SK-N-SH (cell line): ENCODE data around the gene SLC66A1. TPM values are rescaled to one million over a fixed set of nuclear protein-coding genes. Genes with fewer than 3 reads are reported as not detected.
A peak's percentile ranks its signal among the peaks of the same experiment; 100 is the strongest.

Source experiments
- CTCF ChIA-PET: fragments of 300-600, 350-600 bp; formaldehyde crosslinking; extraction: SDS; loops from one replicate; lab custom pipeline; 2021; lab: Yijun Ruan, JAX
- POLR2A ChIA-PET: fragments of 350-600 bp; sonication (Branson Sonifier 250); formaldehyde crosslinking; extraction: SDS; loops from one replicate; lab custom pipeline; 2020; ENCODE audit warnings: antibody characterized with exemption, inconsistent platforms; lab: Yijun Ruan, JAX
- DNase-seq: peaks from one replicate; pipeline ENCODE4 v3.0.0; 2012
- H2AFZ ChIP-seq: fragments of 200-600 bp; sonication (generic); 2 replicates; pipeline ENCODE4 v1.8.1; 2016; ENCODE audit warnings: antibody characterized with exemption, mild to moderate bottlenecking, low read depth
- H3F3A ChIP-seq: fragments of 200-600 bp; sonication (generic); replicated peaks from 2 replicates; pipeline ENCODE3; 2016; ENCODE audit warnings: antibody characterized with exemption, mild to moderate bottlenecking; ENCODE audit not compliant: insufficient read depth
- H3K27ac ChIP-seq, 2 experiments: fragments of 200-500 bp in 1 of 2; fragments of 200-600 bp in 1 of 2; sonication (Bioruptor generic) in 1 of 2; sonication (generic), shearing (Covaris generic) in 1 of 2; 2 replicates each; pipeline versions ENCODE4 v1.5.1 to v1.6.1; 2014 to 2016; ENCODE audit warnings: low read depth in 2 of 2, inconsistent platforms in 1 of 2, low read length in 1 of 2, mild to moderate bottlenecking in 1 of 2, mixed read lengths in 1 of 2
- H3K27me3 ChIP-seq: fragments of 200-600 bp; sonication (generic), shearing (Covaris generic); 2 replicates; pipeline ENCODE4 v1.6.1; 2016; ENCODE audit warnings: mixed run types; ENCODE audit not compliant: insufficient read depth
- H3K36me3 ChIP-seq, 2 experiments: fragments of 200-500 bp in 1 of 2; fragments of 200-600 bp in 1 of 2; sonication (Bioruptor generic) in 1 of 2; sonication (generic) in 1 of 2; replicated peaks in 1 of 2; 2 replicates each; pipeline versions ENCODE3 to v1.5.1; 2014 to 2016; ENCODE audit warnings: low read length in 1 of 2, mild to moderate bottlenecking in 1 of 2; ENCODE audit not compliant: insufficient read depth in 2 of 2, control insufficient read depth in 1 of 2
- H3K4me1 ChIP-seq, 2 experiments: fragments of 200-500 bp in 1 of 2; fragments of 200-600 bp in 1 of 2; sonication (Bioruptor generic) in 1 of 2; sonication (generic), shearing (Covaris generic) in 1 of 2; 2 replicates each; pipeline versions ENCODE4 v1.5.1 to v1.6.1; 2014 to 2016; ENCODE audit warnings: low read depth in 1 of 2, low read length in 1 of 2, mixed run types in 1 of 2; ENCODE audit not compliant: insufficient read depth in 2 of 2, control insufficient read depth in 1 of 2
- H3K4me2 ChIP-seq: fragments of 200-600 bp; sonication (generic), shearing (Covaris generic); 2 replicates; pipeline ENCODE4 v1.6.1; 2017; ENCODE audit warnings: mixed run types
- H3K4me3 ChIP-seq, 2 experiments: fragments of 200-500 bp in 1 of 2; fragments of 200-600 bp in 1 of 2; sonication (Bioruptor generic) in 1 of 2; sonication (generic), shearing (Covaris generic) in 1 of 2; 2 replicates each; pipeline versions ENCODE4 v1.5.1 to v1.8.1; 2014 to 2016; ENCODE audit warnings: low read depth in 2 of 2, inconsistent platforms in 1 of 2, low read length in 1 of 2, mild to moderate bottlenecking in 1 of 2, mixed read lengths in 1 of 2, moderate library complexity in 1 of 2
- H3K79me2 ChIP-seq: fragments of 200-600 bp; sonication (generic); 2 replicates; pipeline ENCODE4 v1.8.1; 2017; ENCODE audit warnings: mild to moderate bottlenecking; ENCODE audit not compliant: insufficient read depth
- H3K9ac ChIP-seq: fragments of 200-600 bp; sonication (generic); 2 replicates; pipeline ENCODE4 v1.6.1; 2017; ENCODE audit warnings: mixed run types
- H3K9me2 ChIP-seq: fragments of 200-600 bp; sonication (generic); 2 replicates; pipeline ENCODE4 v1.6.1; 2017; ENCODE audit warnings: mixed run types
- H3K9me3 ChIP-seq: fragments of 200-600 bp; sonication (generic); 2 replicates; pipeline ENCODE4 v1.6.1; 2017; ENCODE audit warnings: mixed run types, mild to moderate bottlenecking, moderate library complexity
- H4K20me1 ChIP-seq: fragments of 200-600 bp; sonication (generic); 2 replicates; pipeline ENCODE4 v1.6.1; 2017; ENCODE audit warnings: mild to moderate bottlenecking, mixed run types; ENCODE audit not compliant: insufficient read depth
- CTCF ChIP-seq: fragments of 200-600 bp; sonication (generic); IDR thresholded peaks from 2 replicates; pipeline ENCODE4 v1.6.1; 2017; ENCODE audit warnings: antibody characterized with exemption, mild to moderate bottlenecking, moderate library complexity
- ELF1 ChIP-seq: IDR thresholded peaks from 2 replicates; pipeline ENCODE4 v1.4.0; 2012
- EP300 ChIP-seq, 2 experiments: IDR thresholded peaks; 2 replicates each; pipeline versions ENCODE4 v1.4.0 to v1.6.1; 2012; ENCODE audit warnings: borderline replicate concordance in 1 of 2, low read depth in 1 of 2, low read length in 1 of 2
- FOXJ3 ChIP-seq: sonication (generic); formaldehyde crosslinking; IDR thresholded peaks from 2 replicates; pipeline ENCODE4 v1.5.1; 2020; ENCODE audit warnings: mild to moderate bottlenecking, missing genetic modification reagents
- GATA2 ChIP-seq: sonication (generic); formaldehyde crosslinking; IDR thresholded peaks from 2 replicates; pipeline ENCODE4 v1.5.0; 2020; ENCODE audit warnings: mild to moderate bottlenecking, missing genetic modification reagents
- NFIC ChIP-seq: IDR thresholded peaks from 2 replicates; pipeline ENCODE4 v1.4.0; 2012; ENCODE audit warnings: borderline replicate concordance
- NRF1 ChIP-seq: IDR thresholded peaks from 2 replicates; pipeline ENCODE4 v1.6.1; 2012; ENCODE audit warnings: low read depth, mild to moderate bottlenecking, low read length
- POLR2AphosphoS5 ChIP-seq: IDR thresholded peaks from 2 replicates; pipeline ENCODE4 v1.6.1; 2012; ENCODE audit warnings: low read depth, low read length
- RAD21 ChIP-seq: IDR thresholded peaks from 2 replicates; pipeline ENCODE4 v1.6.1; 2012; ENCODE audit warnings: mild to moderate bottlenecking, low read length
- RFX5 ChIP-seq: IDR thresholded peaks from 2 replicates; pipeline ENCODE4 v1.6.1; 2012; ENCODE audit warnings: mild to moderate bottlenecking, improper control_type of control experiment, low read length
- RXRA ChIP-seq: IDR thresholded peaks from 2 replicates; pipeline ENCODE4 v1.4.0; 2012; ENCODE audit warnings: low read depth, mild to moderate bottlenecking, borderline replicate concordance
- SIN3A ChIP-seq: IDR thresholded peaks from 2 replicates; pipeline ENCODE4 v1.6.1; 2012; ENCODE audit warnings: low read depth, mild to moderate bottlenecking, low read length, moderate library complexity, borderline replicate concordance
- SMC3 ChIP-seq: IDR thresholded peaks from 2 replicates; pipeline ENCODE4 v1.6.1; 2012; ENCODE audit warnings: low read depth, low read length, improper control_type of control experiment
- TAF1 ChIP-seq: IDR thresholded peaks from 2 replicates; pipeline ENCODE4 v1.6.1; 2012; ENCODE audit warnings: low read depth, mild to moderate bottlenecking, low read length, moderate library complexity, borderline replicate concordance
- TCF12 ChIP-seq: IDR thresholded peaks from 2 replicates; pipeline ENCODE4 v1.4.0; 2012
- TEAD4 ChIP-seq: IDR thresholded peaks from 2 replicates; pipeline ENCODE4 v1.4.0; 2012; ENCODE audit warnings: mild to moderate bottlenecking, borderline replicate concordance; ENCODE audit not compliant: insufficient read depth
- USF1 ChIP-seq: IDR thresholded peaks from 2 replicates; pipeline ENCODE4 v1.4.0; 2012; ENCODE audit warnings: low read depth, borderline replicate concordance
- WGBS: methylation state at CpG from one replicate; pipeline ENCODE4 v1.1.6; 2017; ENCODE audit warnings: low lambda C conversion rate; 5-methylcytosine and 5-hydroxymethylcytosine counted together
- polyA plus RNA-seq, 3 experiments: library from polyadenylated mRNA; depleted of rRNA; stranded (reverse); fragments of >200 nt; gene quantifications; 2 replicates each; pipeline ENCODE4 v1.2.3, GENCODE V29; 2012

The SLC66A1 gene
- polyA plus RNA-seq, 1 of the 3 experiments (the other 2 are of a cell fraction), result 16.9 TPM

- no peaks in the 10 kb centered on the region for H3F3A ChIP-seq
- POLR2A ChIA-PET, result no interaction called here
- no peak overlapping the region for H3K9ac ChIP-seq
- no peak overlapping the region for H2AFZ ChIP-seq
- no peak overlapping the region for H3K4me3 ChIP-seq
- peak overlapping the region; percentile 79; the same call in 1 of the 2 replicates for H3K4me2 ChIP-seq
- H4K20me1 ChIP-seq, result peaks cover 19% of the 10 kb centered on the region
- H3K79me2 ChIP-seq, result peaks cover 44% of the 10 kb centered on the region
- H3K9me3 ChIP-seq, result no peaks in the 10 kb centered on the region
- CTCF ChIA-PET, result no interaction called here
- H3K9me2 ChIP-seq, result no peaks in the 10 kb centered on the region
- WGBS, result 83% methylated on average over 2 of the region's 3 CpGs
- peaks cover 5 to 20% of the 10 kb centered on the region in 2 experiments; a peak in 1 of 4 replicates for H3K4me1 ChIP-seq
- no peak for TF ChIP-seq SIN3A
- no peak for TF ChIP-seq FOXJ3 (CRISPR knock-in tag)
- no peak for TF ChIP-seq RXRA
- no peak for TF ChIP-seq CTCF
- TF ChIP-seq SMC3, result no peak
- TF ChIP-seq TEAD4, result no peak
- TF ChIP-seq GATA2, result no peak
- TF ChIP-seq POLR2AphosphoS5, result no peak
- no peak for TF ChIP-seq TAF1
- no peak for TF ChIP-seq RAD21
- TF ChIP-seq TCF12, result no peak
- no peak for TF ChIP-seq NFIC
- no peak for TF ChIP-seq USF1
- TF ChIP-seq, all 33 proteins: peak for 0
- Histone ChIP-seq H3K36me3 (peaks cover 9 to 33% of the 10 kb centered on the region in 2 experiments), H3K27me3 (no peaks in the 10 kb centered on the region), H3K27ac (peak overlapping the region in 1 of 2 experiments; percentile 57; a peak in 1 of 4 replicates)
- no peak for DNase-seq
Measured at GRCh38 chr1:19308509-19308907, 3.6 kb upstream of the SLC66A1 start.

- Histone ChIP-seq H3K36me3 (peaks cover 9 to 27% of the 10 kb centered on the region in 2 experiments), H3K27me3 (no peaks in the 10 kb centered on the region), H3K27ac (peak overlapping the region in 1 of 2 experiments; percentile 57; a peak in 2 of 4 replicates), H3F3A (no peaks in the 10 kb centered on the region), H3K79me2 (peaks cover 46% of the 10 kb centered on the region), H3K4me1 (peaks cover 5 to 25% of the 10 kb centered on the region in 2 experiments; a peak in 1 of 4 replicates), H3K4me3 (no peak overlapping the region), H3K9ac (0 out of 2 replicates have a peak overlapping the region, but pooled peaks have one; percentile 24), H2AFZ (no peak overlapping the region), H3K9me2 (no peaks in the 10 kb centered on the region), H3K4me2 (peak overlapping the region; percentile 79; the same call in 1 of the 2 replicates), H4K20me1 (peaks cover 19% of the 10 kb centered on the region), H3K9me3 (no peaks in the 10 kb centered on the region)
- TF ChIP-seq RAD21 (no peak), NRF1 (no peak), GATA2 (no peak), ELF1 (no peak), CTCF (no peak), RFX5 (no peak), EP300 (IDR thresholded peaks at IDR 0.05; ENCODE audit: borderline replicate concordance in 1 of 2, low read depth in 1 of 2, low read length in 1 of 2) (no peak)
- no peak for DNase-seq
- ChIA-PET POLR2A (no interaction called here), CTCF (interaction anchor here (0.9 to 1.3 kb wide), 2 partner anchors 342 to 344 kb away, joined by 3 read pairs; no protein-coding TSS in a partner anchor)
- 92% methylated on average over 6 of the region's 6 CpGs for WGBS
Measured at GRCh38 chr1:19309123-19309813, 2.9 kb upstream of the SLC66A1 start.
